Measurements from ENCODE around the gene INTU. TPM values are rescaled to one million over a fixed set of nuclear protein-coding genes. Genes with fewer than 3 reads are reported as not detected.
"Not testable (repeated sequence)": the region's sequence is repeated elsewhere in the genome, so short reads cannot be mapped to it uniquely, and the experiment has no call there.

Gene INTU
- total RNA-seq, 1 donor from 2014 or later = 1.0 TPM

DNA sequence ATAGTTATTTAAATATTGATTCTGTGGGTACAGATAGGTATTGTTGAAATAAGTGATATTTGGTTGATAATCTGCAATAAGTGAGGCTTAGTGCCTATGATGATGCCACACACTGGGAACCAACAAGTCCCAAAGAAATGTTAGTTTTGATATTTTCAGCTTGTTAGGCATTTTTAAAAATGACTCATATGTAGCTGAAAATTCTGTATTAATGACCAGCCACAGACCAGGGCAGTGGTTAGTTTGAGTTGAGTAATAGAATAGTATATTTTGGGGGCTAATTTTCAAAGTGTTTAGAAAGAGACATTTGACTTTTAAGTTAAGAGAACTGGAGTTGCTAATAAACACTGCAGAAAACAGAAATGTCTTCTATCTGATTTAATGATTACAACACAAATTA lies 9.4 kb downstream of the INTU start:
- no peak for DNase-seq (ENCODE audit: low read depth in 2 of 2)

- no peak for DNase-seq (ENCODE audit: low read depth in 2 of 2)
These were observed 11.0 kb downstream of the INTU start for GRCh38 chr4:127643791-127644190.

DNA sequence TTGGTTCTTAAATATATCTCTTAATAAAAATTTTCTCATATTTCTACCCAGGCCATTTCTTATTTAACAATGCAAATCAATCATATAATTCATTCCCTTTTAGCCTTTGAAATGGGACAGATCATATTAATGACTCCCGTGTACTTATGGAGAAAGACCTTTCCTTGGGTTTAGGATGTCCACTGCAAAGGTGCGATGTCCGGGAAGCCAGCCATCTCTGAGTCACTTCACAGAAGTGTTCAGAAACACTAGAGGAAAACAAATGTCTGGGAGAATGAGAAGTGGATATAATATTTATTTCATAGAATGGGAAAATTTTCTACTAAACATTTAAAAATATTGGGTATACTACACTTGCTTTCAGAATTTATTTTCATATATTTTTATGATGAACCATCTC lies 15.3 kb downstream of the INTU start:
- DNase-seq (ENCODE audit: low read depth in 2 of 2) = no peak

GRCh38 chr4:127655590-127655989 lies 22.8 kb downstream of the INTU start:
- not testable (repeated sequence) for DNase-seq (ENCODE audit: low read depth in 2 of 2)

- no peak for DNase-seq (ENCODE audit: low read depth in 2 of 2)
These were observed 23.4 kb downstream of the INTU start for GRCh38 chr4:127656047-127656680.

- no peak for DNase-seq (ENCODE audit: low read depth in 2 of 2)
These were observed 27.6 kb downstream of the INTU start for GRCh38 chr4:127660284-127660885.

DNA sequence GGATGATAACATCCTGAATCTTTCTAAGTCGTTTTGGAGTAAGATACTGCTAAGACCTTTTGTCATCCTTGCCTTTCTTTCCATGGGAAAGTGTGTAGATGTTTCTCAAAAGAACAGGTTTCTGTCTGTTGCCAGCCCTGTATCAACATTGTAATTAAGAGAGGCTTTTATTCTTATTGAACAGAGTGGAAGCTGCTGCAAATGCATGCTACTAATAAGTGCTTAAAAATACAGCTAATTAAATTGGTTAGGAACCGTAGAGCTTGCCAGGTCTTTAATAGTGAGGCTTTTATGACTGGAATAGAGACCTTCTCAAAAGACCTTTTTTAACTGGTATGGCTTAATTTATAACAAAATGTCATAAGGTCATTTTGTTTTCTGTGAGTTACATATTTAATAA lies 34.4 kb downstream of the INTU start:
- no peak for DNase-seq (ENCODE audit: low read depth in 2 of 2)

DNA sequence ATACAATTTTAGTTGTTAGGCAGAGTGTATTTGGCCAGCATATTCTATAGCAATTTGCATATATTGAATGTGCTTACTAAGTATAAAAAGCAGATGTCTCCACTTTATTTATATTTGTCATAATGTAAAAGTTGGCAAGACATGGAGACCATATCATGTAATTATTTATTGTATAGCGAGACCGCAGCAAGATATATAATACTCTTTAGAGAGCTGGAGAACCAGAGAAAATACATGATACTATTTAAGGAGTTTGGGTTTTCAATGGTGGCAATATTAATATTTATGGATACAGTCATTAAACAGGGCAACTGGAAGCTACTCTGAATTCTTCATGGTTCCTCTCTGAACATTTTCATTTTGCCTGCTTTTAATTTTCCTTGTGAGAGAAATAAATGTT lies 35.0 kb downstream of the INTU start:
- DNase-seq (ENCODE audit: low read depth in 2 of 2) = no peak

- DNase-seq (ENCODE audit: low read depth in 2 of 2) = no peak
These were observed 36.0 kb downstream of the INTU start for GRCh38 chr4:127668770-127669169.

DNA sequence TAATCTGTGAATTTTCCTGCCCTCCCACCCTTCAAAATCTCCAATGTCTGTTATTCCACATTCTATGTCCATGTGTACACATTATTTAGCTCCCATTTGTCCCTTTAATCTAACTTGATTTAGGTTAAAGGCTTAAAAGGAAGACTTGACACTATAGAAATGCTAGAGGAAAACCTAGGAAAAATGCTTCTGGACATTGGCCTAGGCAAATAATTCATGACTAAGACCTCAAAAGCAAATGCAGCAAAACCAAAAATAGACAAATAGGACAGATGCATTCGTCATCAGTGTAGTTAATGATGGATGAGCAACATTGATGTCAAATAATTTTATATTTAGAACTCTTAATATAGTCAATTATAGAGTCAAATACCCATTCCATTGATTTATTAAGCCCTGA lies 36.9 kb downstream of the INTU start:
- no peak for DNase-seq (ENCODE audit: low read depth in 2 of 2)

- no peak for DNase-seq (ENCODE audit: low read depth in 2 of 2)
These were observed 39.4 kb downstream of the INTU start for GRCh38 chr4:127672111-127672510.

DNA sequence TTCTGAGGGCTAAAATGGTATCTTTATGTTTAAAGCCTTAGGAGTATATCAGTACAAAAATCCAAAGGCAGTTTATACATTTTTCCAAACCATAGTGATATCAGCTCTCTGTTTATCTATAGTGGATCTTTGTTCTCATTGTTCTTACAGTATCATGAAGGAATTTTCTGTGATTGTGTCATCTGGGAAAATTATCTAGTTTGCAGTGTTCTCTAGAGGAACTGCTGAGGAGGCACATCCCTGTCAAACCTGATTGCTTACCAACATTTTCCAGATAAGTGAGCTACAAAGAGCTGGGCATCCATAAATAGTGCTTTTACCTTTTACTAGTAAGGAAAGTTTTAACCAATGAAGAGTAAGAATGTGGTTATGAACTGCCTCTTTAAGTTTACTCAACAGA lies 52.5 kb downstream of the INTU start:
- peak; percentile 36 to 48 for DNase-seq (ENCODE audit: low read depth in 2 of 2)

DNA sequence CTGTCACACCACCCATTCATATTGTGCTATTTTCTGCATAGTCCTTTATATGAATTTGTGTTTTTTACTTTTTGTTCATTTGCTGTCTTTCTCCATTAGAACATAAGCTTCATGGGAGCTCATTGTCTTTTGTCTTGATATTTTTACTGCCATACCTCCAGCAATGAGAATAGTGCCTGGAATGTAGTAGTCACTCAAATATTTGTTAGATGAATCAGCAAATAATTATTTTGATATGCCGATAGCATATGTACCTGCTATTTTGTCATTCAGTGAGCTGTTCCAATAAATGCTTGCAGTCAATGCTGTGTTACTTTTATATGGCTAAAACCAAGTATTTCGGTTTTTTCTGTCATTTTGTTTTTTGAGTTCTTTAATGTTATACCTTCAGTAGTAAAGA lies 53.9 kb downstream of the INTU start:
- DNase-seq (ENCODE audit: low read depth in 2 of 2) = peak; percentile 15 to 58

- DNase-seq (ENCODE audit: low read depth in 2 of 2) = no peak
These were observed 54.8 kb downstream of the INTU start for GRCh38 chr4:127687580-127687979.

DNA sequence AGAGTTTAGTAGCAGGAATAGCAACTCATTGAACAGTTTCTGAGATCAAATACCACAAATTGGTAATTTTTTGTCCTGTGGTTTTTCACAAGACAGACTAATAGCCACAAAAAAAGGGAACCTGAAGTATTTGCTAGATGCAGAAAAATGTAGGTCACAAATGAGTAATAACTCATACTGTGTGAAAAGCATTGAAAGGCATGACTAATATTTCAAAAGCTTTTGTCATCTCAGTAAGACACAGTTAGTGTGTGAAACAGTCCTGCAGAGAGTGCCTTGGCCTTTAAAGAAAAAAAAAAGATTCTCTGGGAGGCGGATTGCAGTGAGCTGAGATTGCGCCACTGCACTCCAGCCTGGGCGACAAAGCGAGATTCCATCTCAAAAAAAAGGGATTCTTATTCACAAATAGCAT lies 66.0 kb downstream of the INTU start:
- peak in 1 of 2 donors; percentile 8 for DNase-seq (ENCODE audit: low read depth in 2 of 2)

DNA sequence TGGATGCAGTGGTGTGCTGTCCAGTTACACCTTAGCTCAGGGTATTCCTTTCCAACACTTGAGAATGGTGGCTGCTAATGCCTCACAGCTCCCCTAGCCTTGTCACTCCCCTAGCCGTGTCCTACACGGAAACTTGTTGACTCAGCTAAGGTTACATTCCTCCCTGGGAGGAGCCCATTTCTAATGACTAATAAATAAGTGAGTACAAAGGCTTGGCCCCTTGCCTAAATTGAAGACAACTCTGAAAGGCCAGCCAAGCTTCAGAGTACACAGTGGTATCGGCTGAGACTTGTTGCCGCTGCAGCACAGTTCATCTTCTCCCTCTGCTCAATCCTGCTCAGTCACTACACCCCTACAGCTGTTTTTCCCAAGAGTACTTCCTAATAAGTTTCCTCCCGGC lies 76.2 kb downstream of the INTU start:
- DNase-seq (ENCODE audit: low read depth in 2 of 2) = peak; percentile 14 to 88

DNA sequence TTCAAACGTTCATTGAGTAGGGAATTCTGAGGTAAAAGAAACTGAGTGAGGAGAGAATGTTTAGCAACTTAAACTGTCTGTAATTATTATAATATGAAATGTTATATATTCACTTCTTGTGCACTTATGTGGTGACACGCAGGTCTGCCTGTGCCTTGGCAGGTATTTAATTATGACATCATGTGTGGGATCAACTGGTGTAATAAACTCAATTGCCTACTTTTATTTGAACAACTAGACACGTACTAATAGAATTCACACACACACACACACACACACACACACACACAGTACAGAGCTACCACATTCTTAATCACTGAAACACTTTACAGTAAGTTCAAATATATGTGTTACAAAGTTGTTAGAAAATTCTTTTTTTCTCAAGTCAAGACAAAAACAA lies 76.7 kb downstream of the INTU start:
- peak in 1 of 2 donors; percentile 12 for DNase-seq (ENCODE audit: low read depth in 2 of 2)

- DNase-seq (ENCODE audit: low read depth in 2 of 2) = no peak
These were observed 97.6 kb downstream of the INTU start, which contains the start of gene SLC25A31 for GRCh38 chr4:127730142-127730913. TSS of gene SLC25A31 (plus strand) at chr4:127730400. CDS start at chr4:127730546, 146 bp downstream.

- DNase-seq (ENCODE audit: low read depth in 2 of 2) = no peak
These were observed 98.6 kb downstream of the INTU start for GRCh38 chr4:127731406-127731805.

- DNase-seq (ENCODE audit: low read depth in 2 of 2) = peak; percentile 31 to 54
These were observed 100.0 kb downstream of the INTU start for GRCh38 chr4:127732623-127733328.

GRCh38 chr4:127734976-127735375 lies 102.2 kb downstream of the INTU start:
- no peak for DNase-seq (ENCODE audit: low read depth in 2 of 2)

GRCh38 chr4:127737295-127737694 lies 104.5 kb downstream of the INTU start:
- DNase-seq (ENCODE audit: low read depth in 2 of 2) = no peak
